DND-41 (cell line): ENCODE data around the gene PRR7.

Source experiments
- ATAC-seq: fragments of 200-7000 bp; cut with Tn5 transposase; 3 replicates; pipeline ENCODE4 v1.9.1; 2021; ENCODE audit warnings: low read depth; ENCODE audit not compliant: insufficient read depth
- DNase-seq: peaks from one replicate; pipeline ENCODE4 v3.0.0-alpha.2; 2020
- H2AFZ ChIP-seq: 2 replicates; pipeline ENCODE4 v1.6.0; 2012; ENCODE audit warnings: low read depth, low read length
- H3K27ac ChIP-seq: 2 replicates; pipeline ENCODE4 v1.5.1; 2012; ENCODE audit warnings: low read length, inconsistent platforms
- H3K27me3 ChIP-seq: fragments of 200-600 bp; sonication (generic); 2 replicates; pipeline ENCODE4 v1.6.0; 2012; ENCODE audit warnings: low read length, mild to moderate bottlenecking, inconsistent platforms; ENCODE audit not compliant: insufficient read depth, poor library complexity
- H3K36me3 ChIP-seq: 2 replicates; pipeline ENCODE4 v1.5.1; 2012; ENCODE audit warnings: low read length, inconsistent platforms; ENCODE audit not compliant: insufficient read depth
- H3K4me1 ChIP-seq: 2 replicates; pipeline ENCODE4 v1.5.1; 2012; ENCODE audit warnings: mild to moderate bottlenecking, low read length; ENCODE audit not compliant: insufficient read depth
- H3K4me2 ChIP-seq: 2 replicates; pipeline ENCODE4 v1.6.0; 2012; ENCODE audit warnings: mild to moderate bottlenecking, moderate library complexity, low read length, inconsistent platforms; ENCODE audit not compliant: insufficient read depth
- H3K4me3 ChIP-seq, 2 experiments: fragments of 200-600 bp in 1 of 2; shearing (Covaris generic) in 1 of 2; 2 replicates each; pipeline ENCODE4 v1.5.1; 2012 to 2016; ENCODE audit warnings: inconsistent platforms in 2 of 2, low read length in 2 of 2, mild to moderate bottlenecking in 2 of 2, low read depth in 1 of 2, moderate library complexity in 1 of 2
- H3K79me2 ChIP-seq: 2 replicates; pipeline ENCODE4 v1.6.0; 2012; ENCODE audit warnings: low read length, inconsistent platforms; ENCODE audit not compliant: insufficient read depth
- H3K9ac ChIP-seq: 2 replicates; pipeline ENCODE4 v1.6.0; 2012; ENCODE audit warnings: low read depth, mild to moderate bottlenecking, inconsistent platforms, low read length, moderate library complexity
- H3K9me3 ChIP-seq: 2 replicates; pipeline ENCODE4 v1.5.1; 2012; ENCODE audit warnings: low read length, moderate library complexity, mild to moderate bottlenecking, inconsistent platforms; ENCODE audit not compliant: insufficient read depth, severe bottlenecking
- H4K20me1 ChIP-seq: 2 replicates; pipeline ENCODE4 v1.6.0; 2012; ENCODE audit warnings: low read length; ENCODE audit not compliant: insufficient read depth
- EZH2 ChIP-seq: IDR thresholded peaks from 3 replicates; pipeline ENCODE4 v1.6.1; 2012; ENCODE audit warnings: borderline replicate concordance, low read depth, mild to moderate bottlenecking, moderate library complexity, low read length, inconsistent platforms; ENCODE audit not compliant: severe bottlenecking
- TF ChIP-seq, protein P1 (sequence below): IDR thresholded peaks from 2 replicates; pipeline ENCODE4 v1.5.1; 2012; ENCODE audit warnings: borderline replicate concordance, low read length, moderate library complexity, mild to moderate bottlenecking; ENCODE audit not compliant: poor library complexity, severe bottlenecking; ENCODE audit errors: extremely low read depth

The PRR7 gene

DNA sequence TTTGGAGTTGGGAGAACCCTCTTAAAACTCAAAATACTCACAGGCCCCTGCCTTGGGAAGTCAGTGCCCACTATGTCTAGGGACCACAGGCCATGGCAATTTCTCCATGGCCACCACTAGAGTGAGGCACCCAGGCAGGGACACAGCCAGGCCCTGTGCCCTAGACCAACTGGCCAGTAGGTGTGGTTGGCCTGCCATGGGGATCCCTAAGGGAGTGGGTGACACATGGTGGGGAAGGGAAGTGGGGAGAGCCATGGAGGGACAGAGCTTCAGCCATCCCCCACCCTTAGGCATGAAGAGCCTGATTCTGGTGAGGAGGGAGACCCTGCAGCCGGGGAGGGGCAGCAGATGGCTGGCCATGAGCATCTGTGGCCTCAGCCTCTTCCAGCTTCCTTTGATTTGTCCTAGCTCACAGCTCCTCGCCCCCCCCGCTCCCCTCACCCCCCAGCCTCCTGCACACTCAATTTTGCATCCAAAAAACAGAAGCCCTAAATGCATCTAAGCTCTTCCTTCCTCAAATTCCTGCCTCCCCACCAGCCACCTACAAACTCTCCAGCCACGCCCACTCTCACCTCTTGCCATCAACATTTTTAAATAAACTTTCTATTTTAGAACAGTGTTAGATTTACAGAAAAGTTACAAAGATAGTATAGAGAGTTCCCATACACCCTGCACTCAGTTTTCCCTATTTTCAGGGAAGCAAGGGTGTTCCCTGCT lies 28.4 kb downstream of the PRR7 start:
- no peak overlapping the region for H3K27ac ChIP-seq
- ATAC-seq = no peak

DNA sequence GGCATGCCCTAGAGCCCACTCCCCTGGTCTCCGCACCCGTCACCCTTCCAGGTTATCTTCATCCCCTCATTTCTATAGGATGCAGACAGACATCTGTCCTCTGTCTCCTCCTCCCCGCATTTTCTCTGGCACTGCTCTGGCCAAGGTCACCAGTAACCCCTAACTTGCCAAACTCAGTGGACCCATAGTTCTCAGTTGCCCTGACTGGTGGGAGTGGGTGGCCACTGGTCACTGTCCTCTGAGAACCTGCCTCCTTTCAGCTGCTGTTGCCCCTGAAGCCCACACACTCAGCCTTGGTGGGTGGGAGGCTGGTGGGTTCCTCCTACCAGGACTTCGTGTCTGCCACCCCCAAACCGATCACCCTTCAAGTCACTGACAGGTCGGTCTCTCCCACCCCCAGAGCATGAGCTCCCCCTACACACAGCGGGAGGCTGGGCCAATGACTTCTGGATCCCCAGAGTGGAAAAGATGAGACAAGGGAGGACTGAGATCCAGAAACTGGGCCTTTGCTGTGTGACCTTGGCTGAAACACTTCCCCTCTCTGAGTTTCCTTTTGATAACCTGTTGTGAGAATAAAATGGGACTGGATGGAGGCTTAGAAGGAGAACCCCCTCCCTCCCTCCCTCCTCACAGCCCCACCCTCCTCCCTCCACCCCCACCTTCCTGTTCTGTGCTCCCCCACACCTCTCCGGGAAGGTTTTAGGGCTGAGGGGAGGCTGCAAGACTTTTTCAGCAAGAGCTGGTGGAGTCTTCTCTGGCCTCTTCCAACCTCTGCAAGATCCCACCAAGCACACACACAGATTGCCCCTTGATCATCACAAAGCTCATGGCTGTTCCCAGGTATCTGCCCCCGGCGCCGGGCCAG lies 29.2 kb downstream of the PRR7 start:
- Histone ChIP-seq H4K20me1 (peaks cover 29% of the 10 kb centered on the region), H3K4me2 (no peak overlapping the region), H3K79me2 (peaks cover 20% of the 10 kb centered on the region), H3K4me3 (no peak overlapping the region), H3K9ac (no peak overlapping the region), H3K9me3 (no peaks in the 10 kb centered on the region), H3K27me3 (peaks cover 5% of the 10 kb centered on the region), H3K36me3 (peaks cover 17% of the 10 kb centered on the region), H3K4me1 (peaks cover 23% of the 10 kb centered on the region), H3K27ac (no peak overlapping the region), H2AFZ (no peak overlapping the region)
- TF ChIP-seq EZH2 = no peak
- TF ChIP-seq, protein P1, sequence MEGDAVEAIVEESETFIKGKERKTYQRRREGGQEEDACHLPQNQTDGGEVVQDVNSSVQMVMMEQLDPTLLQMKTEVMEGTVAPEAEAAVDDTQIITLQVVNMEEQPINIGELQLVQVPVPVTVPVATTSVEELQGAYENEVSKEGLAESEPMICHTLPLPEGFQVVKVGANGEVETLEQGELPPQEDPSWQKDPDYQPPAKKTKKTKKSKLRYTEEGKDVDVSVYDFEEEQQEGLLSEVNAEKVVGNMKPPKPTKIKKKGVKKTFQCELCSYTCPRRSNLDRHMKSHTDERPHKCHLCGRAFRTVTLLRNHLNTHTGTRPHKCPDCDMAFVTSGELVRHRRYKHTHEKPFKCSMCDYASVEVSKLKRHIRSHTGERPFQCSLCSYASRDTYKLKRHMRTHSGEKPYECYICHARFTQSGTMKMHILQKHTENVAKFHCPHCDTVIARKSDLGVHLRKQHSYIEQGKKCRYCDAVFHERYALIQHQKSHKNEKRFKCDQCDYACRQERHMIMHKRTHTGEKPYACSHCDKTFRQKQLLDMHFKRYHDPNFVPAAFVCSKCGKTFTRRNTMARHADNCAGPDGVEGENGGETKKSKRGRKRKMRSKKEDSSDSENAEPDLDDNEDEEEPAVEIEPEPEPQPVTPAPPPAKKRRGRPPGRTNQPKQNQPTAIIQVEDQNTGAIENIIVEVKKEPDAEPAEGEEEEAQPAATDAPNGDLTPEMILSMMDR = no peak
- no peak for ATAC-seq
- DNase-seq = no peak

More for the DNA sequence above, 28.4 kb downstream of the PRR7 start:
- DNase-seq = no peak
- no peak for TF ChIP-seq EZH2
- TF ChIP-seq, protein P1 = no peak
- H3K9ac ChIP-seq = no peak overlapping the region
- H3K36me3 ChIP-seq = peaks cover 18% of the 10 kb centered on the region
- H3K4me1 ChIP-seq = peaks cover 24% of the 10 kb centered on the region
- no peak overlapping the region for H3K4me3 ChIP-seq
- peaks cover 26% of the 10 kb centered on the region for H3K79me2 ChIP-seq
- H3K9me3 ChIP-seq = no peaks in the 10 kb centered on the region
- H3K4me2 ChIP-seq = no peak overlapping the region
- peaks cover 37% of the 10 kb centered on the region for H4K20me1 ChIP-seq
- H3K27me3 ChIP-seq = peaks cover 5% of the 10 kb centered on the region
- no peak overlapping the region for H2AFZ ChIP-seq

DNA sequence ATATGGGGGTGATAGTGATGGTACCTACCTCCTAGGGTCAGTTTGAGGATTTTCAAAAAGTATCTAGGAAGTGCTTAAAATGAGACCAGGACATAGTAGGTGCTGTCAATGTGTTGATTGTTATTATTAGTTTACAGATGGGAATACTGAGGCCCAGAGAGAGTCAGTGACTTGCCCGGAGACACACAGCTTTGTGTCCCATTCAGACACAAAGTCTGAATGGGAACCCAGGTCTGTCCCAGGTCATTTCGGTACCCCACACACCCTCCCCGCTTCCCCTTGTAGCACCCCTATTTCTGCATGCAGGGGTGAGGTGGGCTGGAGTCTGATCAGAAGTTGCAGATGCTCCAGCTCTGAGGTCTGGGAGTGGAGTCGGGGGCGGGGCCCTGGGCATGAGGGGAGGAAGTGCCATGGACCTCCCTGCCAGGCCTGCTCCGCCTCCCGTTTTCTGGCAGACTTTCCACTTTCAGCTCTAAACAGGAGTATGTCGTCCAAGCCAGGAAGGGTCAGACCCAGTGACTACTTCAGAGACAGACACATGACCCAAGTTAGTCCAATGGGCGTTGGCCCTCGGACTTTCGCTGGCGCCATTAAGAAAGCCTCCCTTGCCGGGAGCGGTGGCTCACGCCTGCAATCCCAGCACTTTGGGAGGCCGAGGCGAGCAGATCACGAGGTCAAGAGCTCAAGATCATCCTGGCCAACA lies 30.1 kb downstream of the PRR7 start:
- ATAC-seq (no peak), DNase-seq (no peak)
- no peak overlapping the region for H3K4me3 ChIP-seq
- H3K4me2 ChIP-seq = no peak overlapping the region
- peaks cover 11% of the 10 kb centered on the region for H3K79me2 ChIP-seq
- H3K36me3 ChIP-seq = peaks cover 8% of the 10 kb centered on the region
- H3K27ac ChIP-seq = no peak overlapping the region
- H3K27me3 ChIP-seq = peaks cover 5% of the 10 kb centered on the region
- H3K4me1 ChIP-seq = peaks cover 14% of the 10 kb centered on the region
- no peaks in the 10 kb centered on the region for H3K9me3 ChIP-seq
- no peak overlapping the region for H3K9ac ChIP-seq
- TF ChIP-seq, protein P1 = no peak
- TF ChIP-seq EZH2 = no peak
- H2AFZ ChIP-seq = no peak overlapping the region
- H4K20me1 ChIP-seq = peaks cover 20% of the 10 kb centered on the region
